Psoas muscle (tissue), 8 donors: ENCODE results near the gene RNF32. TPM values are rescaled to one million over a fixed set of nuclear protein-coding genes. Genes with fewer than 3 reads are reported as not detected.
"Not testable (repeated sequence)": the region's sequence is repeated elsewhere in the genome, so short reads cannot be mapped to it uniquely, and the experiment has no call there.

Source experiments
- ATAC-seq, 4 donors: fragments of 200-7000 bp; cut with Tn5 transposase; one replicate each; pipeline ENCODE4 v1.9.1; 2020; ENCODE audit warnings: moderate library complexity in 3 of 4, mild to moderate bottlenecking in 2 of 4
- DNase-seq, 2 donors: peaks; one replicate each; pipeline ENCODE4 v3.0.0-alpha.2; 2020
- H3K27ac ChIP-seq: fragments of 200-600 bp; one replicate; pipeline ENCODE4 v1.8.0; 2022
- H3K27me3 ChIP-seq, 3 donors: fragments of 200-600 bp in 1 of 3; one replicate each; pipeline versions ENCODE4 v1.6.1 to v1.8.0; 2013 to 2022; ENCODE audit warnings: low read length in 2 of 3, mild to moderate bottlenecking in 2 of 3, moderate library complexity in 1 of 3; ENCODE audit not compliant: insufficient read depth in 3 of 3
- H3K36me3 ChIP-seq, 2 donors: fragments of 200-600 bp in 1 of 2; one replicate each; pipeline versions ENCODE4 v1.6.1 to v1.8.0; 2013 to 2022; ENCODE audit warnings: low read depth in 1 of 2, mild to moderate bottlenecking in 1 of 2, moderate library complexity in 1 of 2; ENCODE audit not compliant: insufficient read depth in 1 of 2
- H3K4me1 ChIP-seq: fragments of 200-600 bp; one replicate; pipeline ENCODE4 v1.8.0; 2022
- H3K4me3 ChIP-seq: fragments of 200-600 bp; one replicate; pipeline ENCODE4 v1.8.0; 2022; ENCODE audit warnings: mild to moderate bottlenecking
- H3K9me3 ChIP-seq: fragments of 200-600 bp; one replicate; pipeline ENCODE4 v1.8.0; 2022
- CTCF ChIP-seq: fragments of 200-600 bp; IDR thresholded peaks from one replicate; pipeline ENCODE4 v1.8.0; 2022; ENCODE audit warnings: antibody characterized with exemption
- WGBS, 3 donors: extraction: QIAGEN DNeasy Blood & Tissue Kit; methylation state at CpG; one replicate each; pipeline versions ENCODE4 v1.1.6 to v1.1.7; 2013; 5-methylcytosine and 5-hydroxymethylcytosine counted together
- intact Hi-C, 2 donors: fragments of 100-400 bp; cut with DNase I; formaldehyde crosslinking; loops; one replicate each; pipeline versions ENCODE4 v1.11.0 to v1.14.2; 2022
- polyA plus RNA-seq, 3 donors: library from polyadenylated mRNA; stranded (reverse); fragments of 200-250 nt; gene quantifications; one replicate each; pipeline ENCODE4 v1.2.3, GENCODE V29; 2013
- total RNA-seq, 4 donors: library from RNA; stranded (reverse); fragmentation: NEBNext Ultra II Directional in 2 of 4; extraction: Animal tissue kit (Norgen Biotek cat#: 25700) in 2 of 4; gene quantifications; one replicate each; pipeline versions ENCODE4 v1.2.1 to v1.2.4, GENCODE V29; 2021 to 2023
- donor health status: healthy with polysubstance abuse.
- donor health status: DM: no; HTN: no; CAD: no; lungs with moderate emphysema.
- donor health status: Bipolar disorder and iron deficiency.
- donor health status: healthy.
- donor health status: DM: yes; HTN: yes; CAD: no.
- donor health status: DM: no; HTN: no; CAD: no.
- donor health status: DM: no; HTN: no; CAD: no.
- donor health status: DM: yes; HTN: yes; CAD: no.

RNF32 gene
- total and polyA plus RNA-seq, 7 donors: 0.18 to 0.60 (median 0.48) TPM; not detected in 4

- intact Hi-C loops: no loop called here
- WGBS, 3 donors: 76 to 79% (median 79%) methylated on average over 11 of the region's 11 CpGs
- TF ChIP-seq CTCF: no peak
These were observed 23.4 kb upstream of the RNF32 start for GRCh38 chr7:156617215-156617614.

GRCh38 chr7:156618078-156618779 is 22.3 kb upstream of the RNF32 start:
- H3K4me3 ChIP-seq: no peak overlapping the region
- H3K36me3 ChIP-seq: no peaks in the 10 kb centered on the region
- no peaks in the 10 kb centered on the region for H3K4me1 ChIP-seq
- ATAC-seq: no peak
- H3K27ac ChIP-seq: no peak overlapping the region
- TF ChIP-seq CTCF: no peak
- WGBS, 3 donors: 73 to 86% (median 79%) methylated on average over 18 of the region's 18 CpGs
- peaks cover 0 to 43% (median 7%) of the 10 kb centered on the region in 3 donors for H3K27me3 ChIP-seq
- no peaks in the 10 kb centered on the region for H3K9me3 ChIP-seq
- intact Hi-C loops: no loop called here
- no peak for DNase-seq

More at GRCh38 chr7:156617215-156617614, 23.4 kb upstream of the RNF32 start:
- H3K4me1 ChIP-seq: no peaks in the 10 kb centered on the region
- H3K27me3 ChIP-seq: peaks cover 0 to 43% (median 10%) of the 10 kb centered on the region in 3 donors
- ATAC-seq (no peak), DNase-seq (no peak)
- H3K4me3 ChIP-seq: no peak overlapping the region
- H3K36me3 ChIP-seq: no peaks in the 10 kb centered on the region
- H3K27ac ChIP-seq: no peak overlapping the region
- no peaks in the 10 kb centered on the region for H3K9me3 ChIP-seq

- no peak for ATAC-seq
- no peak for DNase-seq
- no peak overlapping the region for H3K27ac ChIP-seq
- H3K4me3 ChIP-seq: no peak overlapping the region
- intact Hi-C loops: no loop called here
- no peaks in the 10 kb centered on the region for H3K36me3 ChIP-seq
- H3K27me3 ChIP-seq: peaks cover 0 to 43% (median 6%) of the 10 kb centered on the region in 3 donors
- no peaks in the 10 kb centered on the region for H3K9me3 ChIP-seq
- TF ChIP-seq CTCF: no peak
- WGBS, 3 donors: 75 to 81% (median 77%) methylated on average over 14 of the region's 14 CpGs
- no peaks in the 10 kb centered on the region for H3K4me1 ChIP-seq
These were observed 21.7 kb upstream of the RNF32 start for GRCh38 chr7:156618780-156619367.

- not testable (repeated sequence) for ATAC-seq
- WGBS, 3 donors: 82 to 88% (median 88%) methylated on average over 13 of the region's 13 CpGs
These were observed 20.9 kb upstream of the RNF32 start for GRCh38 chr7:156619488-156620290.

GRCh38 chr7:156620291-156620675 is 20.3 kb upstream of the RNF32 start:
- whole genome bisulfite sequencing, 3 donors: 74 to 79% (median 77%) methylated on average over 3 of the region's 3 CpGs

More at GRCh38 chr7:156619488-156620290, 20.9 kb upstream of the RNF32 start:
- H3K36me3 ChIP-seq, H3K4me3 ChIP-seq, intact Hi-C loops, H3K4me1 ChIP-seq, H3K9me3 ChIP-seq, DNase-seq, H3K27ac ChIP-seq: not testable (repeated sequence)
- peaks cover 0 to 43% (median 6%) of the 10 kb centered on the region in 3 donors for H3K27me3 ChIP-seq

More at GRCh38 chr7:156620291-156620675, 20.3 kb upstream of the RNF32 start:
- ATAC-seq: no peak
- Histone ChIP-seq H3K4me3 (no peak overlapping the region), H3K4me1 (no peaks in the 10 kb centered on the region), H3K9me3 (no peaks in the 10 kb centered on the region), H3K27ac (no peak overlapping the region), H3K27me3 (peaks cover 0 to 40% (median 6%) of the 10 kb centered on the region in 3 donors), H3K36me3 (no peaks in the 10 kb centered on the region)
- DNase-seq: no peak
- intact Hi-C loops: no loop called here
- no peak for TF ChIP-seq CTCF
